ENCODE results near the gene HS3ST6.
"Not testable (repeated sequence)": the region's sequence is repeated elsewhere in the genome, so short reads cannot be mapped to it uniquely, and the experiment has no call there.

Gene HS3ST6

GRCh38 chr16:1918351-1919326 is at the start of gene HS3ST6:
Gene HS3ST6 (minus strand): TSS chr16:1918415. CDS start chr16:1918323, 92 bp downstream.
- Histone ChIP-seq H3K36me3 (no peaks in the 10 kb centered on the region), H3K27ac (no peak within 1 kb of the TSS), H3K9me3 (replicated peaks in 1 of 11) (0 out of 22 replicates have a peak, but pooled peaks cover 0 to 5% (median 0%) of the 10 kb centered on the region in 11 experiments), H3K4me1 (peaks cover 0 to 10% (median 4%) of the 10 kb centered on the region in 10 experiments; a peak in 10 of 20 replicates), H3K27me3 (peaks cover 96 to 100% (median 100%) of the 10 kb centered on the region in 11 experiments), H3K9ac (no peak within 1 kb of the TSS), H3K4me3 (no peak within 1 kb of the TSS), H4K20me1 (peaks cover 0 to 46% (median 17%) of the 10 kb centered on the region in 11 experiments; a peak in 12 of 22 replicates), H3K4me2 (no peak within 1 kb of the TSS)
- no peak for TF ChIP-seq Cebpa-rat (IDR thresholded peaks at IDR 0.05)

- no peak for TF ChIP-seq Cebpa-rat (IDR thresholded peaks at IDR 0.05)
- peak within 1 kb of the TSS; percentile 90 to 99 (median 94); a peak in 21 of 22 replicates for H3K27ac ChIP-seq
- H3K4me1 ChIP-seq = peaks cover 44 to 50% (median 46%) of the 10 kb centered on the region in 10 experiments
- peaks cover 27 to 44% (median 30%) of the 10 kb centered on the region in 11 experiments for H4K20me1 ChIP-seq
- peaks cover 17 to 45% (median 31%) of the 10 kb centered on the region in 11 experiments for H3K36me3 ChIP-seq
- peak within 1 kb of the TSS; percentile 80 to 100 (median 90) for H3K4me3 ChIP-seq
- H3K27me3 ChIP-seq = no peaks in the 10 kb centered on the region
- peak within 1 kb of the TSS; percentile 90 to 99 (median 95) for H3K4me2 ChIP-seq
- H3K9ac ChIP-seq = peak within 1 kb of the TSS; percentile 93 to 100 (median 97)
- no peaks in the 10 kb centered on the region; a peak in 1 of 22 replicates for H3K9me3 ChIP-seq (replicated peaks in 1 of 11)
Measured at GRCh38 chr16:1966460-1966859, 48.2 kb upstream of the HS3ST6 start, which contains the start of gene RNF151. Gene RNF151 (plus strand): TSS chr16:1966856. CDS start chr16:1966882, 26 bp downstream.

- no peak for TF ChIP-seq Cebpa-rat (IDR thresholded peaks at IDR 0.05)
- peak overlapping the region; percentile 90 to 99 (median 95) for H3K4me2 ChIP-seq
- H3K27ac ChIP-seq = peak overlapping the region; percentile 90 to 99 (median 94)
- H3K9ac ChIP-seq = peak overlapping the region; percentile 93 to 100 (median 97)
- peaks cover 21 to 48% (median 32%) of the 10 kb centered on the region in 11 experiments for H3K36me3 ChIP-seq
- peaks cover 32 to 54% (median 40%) of the 10 kb centered on the region in 11 experiments for H4K20me1 ChIP-seq
- peaks cover 42 to 51% (median 46%) of the 10 kb centered on the region in 10 experiments for H3K4me1 ChIP-seq
- H3K4me3 ChIP-seq = peak overlapping the region; percentile 80 to 100 (median 90)
- no peaks in the 10 kb centered on the region for H3K27me3 ChIP-seq
- no peaks in the 10 kb centered on the region; a peak in 1 of 22 replicates for H3K9me3 ChIP-seq (replicated peaks in 1 of 11)
Measured at GRCh38 chr16:1965396-1966001, 47.3 kb upstream of the HS3ST6 start.

- Histone ChIP-seq H3K27ac (peak within 1 kb of the TSS; percentile 90 to 99 (median 94)), H4K20me1 (peaks cover 32 to 60% (median 44%) of the 10 kb centered on the region in 11 experiments), H3K27me3 (no peaks in the 10 kb centered on the region), H3K36me3 (peaks cover 21 to 48% (median 32%) of the 10 kb centered on the region in 11 experiments), H3K4me2 (peak within 1 kb of the TSS; percentile 91 to 99 (median 97)), H3K4me1 (peaks cover 43 to 50% (median 47%) of the 10 kb centered on the region in 10 experiments), H3K9me3 (replicated peaks in 1 of 11) (no peaks in the 10 kb centered on the region; a peak in 1 of 22 replicates), H3K9ac (peak within 1 kb of the TSS; percentile 93 to 100 (median 97)), H3K4me3 (peak within 1 kb of the TSS; percentile 80 to 100 (median 90))
- no peak for TF ChIP-seq Cebpa-rat (IDR thresholded peaks at IDR 0.05)
Measured at GRCh38 chr16:1964506-1965395, 46.5 kb upstream of the HS3ST6 start, which contains the start of gene RPS2. Gene RPS2 (minus strand): TSS chr16:1964826. CDS start chr16:1964625, 201 bp downstream.

GRCh38 chr16:1963806-1964505 is 45.7 kb upstream of the HS3ST6 start:
- H3K4me1 ChIP-seq = peaks cover 45 to 51% (median 48%) of the 10 kb centered on the region in 10 experiments
- peak overlapping the region; percentile 93 to 100 (median 97) for H3K9ac ChIP-seq
- H3K36me3 ChIP-seq = peaks cover 21 to 48% (median 32%) of the 10 kb centered on the region in 11 experiments
- H3K9me3 ChIP-seq (replicated peaks in 1 of 11) = no peaks in the 10 kb centered on the region; a peak in 1 of 22 replicates
- H3K27me3 ChIP-seq = no peaks in the 10 kb centered on the region
- no peak for TF ChIP-seq Cebpa-rat (IDR thresholded peaks at IDR 0.05)
- H3K27ac ChIP-seq = peak overlapping the region; percentile 90 to 99 (median 94)
- peak overlapping the region; percentile 79 to 97 (median 96) for H3K4me2 ChIP-seq
- H3K4me3 ChIP-seq = peak overlapping the region; percentile 80 to 100 (median 90)
- H4K20me1 ChIP-seq = peaks cover 32 to 60% (median 44%) of the 10 kb centered on the region in 11 experiments

- Histone ChIP-seq H3K36me3 (peaks cover 21 to 48% (median 32%) of the 10 kb centered on the region in 11 experiments), H3K4me3 (peak overlapping the region; percentile 80 to 100 (median 90)), H4K20me1 (peaks cover 32 to 60% (median 44%) of the 10 kb centered on the region in 11 experiments), H3K4me2 (peak overlapping the region; percentile 79 to 97 (median 96)), H3K4me1 (peaks cover 47 to 55% (median 52%) of the 10 kb centered on the region in 10 experiments), H3K9ac (peak overlapping the region; percentile 93 to 100 (median 97)), H3K27ac (peak overlapping the region in 9 of 11 experiments; percentile 90 to 99 (median 96); a peak in 17 of 22 replicates)
- H3K27me3 ChIP-seq; H3K9me3 ChIP-seq (replicated peaks in 1 of 11): not testable (repeated sequence)
Measured at GRCh38 chr16:1962161-1963153, 44.2 kb upstream of the HS3ST6 start.
